Trophoblast cell (in vitro differentiated cells and primary cell): ENCODE data around the gene PNPLA7.

ENCODE experiments used
- DNase-seq, 2 donors: peaks; one replicate each; pipeline ENCODE4 v3.0.0-alpha.2; 2016
- H2AFZ ChIP-seq: 2 replicates; pipeline ENCODE4 v1.6.1; 2013; ENCODE audit warnings: low read length, moderate library complexity, mild to moderate bottlenecking; ENCODE audit not compliant: insufficient read depth, poor library complexity
- H2AK5ac ChIP-seq: 2 replicates; pipeline ENCODE4 v1.6.1; 2013; ENCODE audit warnings: mild to moderate bottlenecking, low read length
- H2BK120ac ChIP-seq: 2 replicates; pipeline ENCODE4 v1.6.1; 2013; ENCODE audit warnings: low read length, mild to moderate bottlenecking, moderate library complexity; ENCODE audit not compliant: insufficient read depth, poor library complexity
- H2BK12ac ChIP-seq: 2 replicates; pipeline ENCODE4 v1.6.1; 2013; ENCODE audit warnings: mild to moderate bottlenecking, low read length, moderate library complexity
- H2BK5ac ChIP-seq: 2 replicates; pipeline ENCODE4 v1.6.1; 2013; ENCODE audit warnings: low read length, low read depth, moderate library complexity, mild to moderate bottlenecking; ENCODE audit not compliant: poor library complexity
- H3K14ac ChIP-seq: 2 replicates; pipeline ENCODE4 v1.6.1; 2013; ENCODE audit warnings: mild to moderate bottlenecking, low read length
- H3K18ac ChIP-seq: 2 replicates; pipeline ENCODE4 v1.6.1; 2013; ENCODE audit warnings: mild to moderate bottlenecking, low read length
- H3K23ac ChIP-seq: 2 replicates; pipeline ENCODE4 v1.6.1; 2013; ENCODE audit warnings: low read length
- H3K27ac ChIP-seq: 2 replicates; pipeline ENCODE4 v1.5.1; 2013; ENCODE audit warnings: low read depth, mild to moderate bottlenecking, inconsistent platforms, low read length, moderate library complexity
- H3K27me3 ChIP-seq: 2 replicates; pipeline ENCODE4 v1.6.1; 2013; ENCODE audit warnings: inconsistent platforms, mild to moderate bottlenecking, low read length, moderate library complexity; ENCODE audit not compliant: insufficient read depth
- H3K36me3 ChIP-seq, 2 experiments: 1 replicate in 1 of 2; 2 replicates in 1 of 2; pipeline ENCODE4 v1.6.1; 2013; ENCODE audit warnings: low read length in 2 of 2, mild to moderate bottlenecking in 2 of 2, moderate library complexity in 1 of 2; ENCODE audit not compliant: insufficient read depth in 2 of 2, control insufficient read depth in 1 of 2
- H3K4ac ChIP-seq: 2 replicates; pipeline ENCODE4 v1.6.1; 2013; ENCODE audit warnings: low read depth, mild to moderate bottlenecking, low read length, moderate library complexity
- H3K4me1 ChIP-seq, 2 experiments: 1 replicate in 1 of 2; 2 replicates in 1 of 2; pipeline ENCODE4 v1.6.1; 2013; ENCODE audit warnings: low read length in 2 of 2, mild to moderate bottlenecking in 2 of 2, moderate library complexity in 1 of 2; ENCODE audit not compliant: insufficient read depth in 2 of 2, control insufficient read depth in 1 of 2
- H3K4me2 ChIP-seq: 2 replicates; pipeline ENCODE4 v1.6.1; 2013; ENCODE audit warnings: inconsistent platforms, mild to moderate bottlenecking, low read length, moderate library complexity
- H3K4me3 ChIP-seq: 2 replicates; pipeline ENCODE4 v1.5.1; 2013; ENCODE audit warnings: mild to moderate bottlenecking, low read depth, low read length, inconsistent platforms
- H3K79me1 ChIP-seq: one replicate; pipeline ENCODE4 v1.6.1; 2013; ENCODE audit warnings: low read length
- H3K79me2 ChIP-seq: 2 replicates; pipeline ENCODE4 v1.6.1; 2013; ENCODE audit warnings: low read length, mild to moderate bottlenecking; ENCODE audit not compliant: control insufficient read depth, insufficient read depth, poor library complexity
- H3K9ac ChIP-seq: 2 replicates; pipeline ENCODE4 v1.6.1; 2013; ENCODE audit warnings: mild to moderate bottlenecking, low read length
- H3K9me3 ChIP-seq: 2 replicates; pipeline ENCODE4 v1.6.1; 2013; ENCODE audit warnings: low read depth, mild to moderate bottlenecking, control low read depth, inconsistent platforms, low read length; ENCODE audit not compliant: insufficient read depth
- H4K12ac ChIP-seq: 2 replicates; pipeline ENCODE4 v1.6.1; 2013; ENCODE audit warnings: low read depth, mild to moderate bottlenecking, low read length, moderate library complexity
- H4K8ac ChIP-seq: 2 replicates; pipeline ENCODE4 v1.6.1; 2013; ENCODE audit warnings: low read depth, mild to moderate bottlenecking, low read length, moderate library complexity
- H4K91ac ChIP-seq: one replicate; pipeline ENCODE4 v1.6.1; 2013; ENCODE audit warnings: low read depth, mild to moderate bottlenecking, low read length, moderate library complexity
- WGBS: extraction: QIAGEN DNeasy Blood & Tissue Kit; methylation state at CpG from one replicate; pipeline ENCODE4 v1.1.7; 2013; ENCODE audit warnings: missing lambda C conversion rate; ENCODE audit not compliant: insufficient read length, insufficient coverage; ENCODE audit errors: extremely low coverage; 5-methylcytosine and 5-hydroxymethylcytosine counted together

The PNPLA7 gene

GRCh38 chr9:137501457-137501856 is 48.7 kb downstream of the PNPLA7 start:
- Histone ChIP-seq H2BK5ac (no peak overlapping the region), H4K8ac (no peak overlapping the region), H3K27ac (no peak overlapping the region), H3K14ac (no peak overlapping the region), H2AFZ (no peak overlapping the region), H3K27me3 (no peaks in the 10 kb centered on the region), H3K9me3 (peaks cover 19% of the 10 kb centered on the region), H3K79me1 (no peaks in the 10 kb centered on the region), H4K91ac (no peak overlapping the region), H3K23ac (no peak overlapping the region), H3K9ac (no peak overlapping the region), H3K4me3 (no peak overlapping the region), H4K12ac (no peak overlapping the region), H3K18ac (no peak overlapping the region), H3K4me1 (no peaks in the 10 kb centered on the region), H2AK5ac (no peak overlapping the region), H2BK120ac (no peak overlapping the region), H3K79me2 (no peaks in the 10 kb centered on the region), H3K36me3 (no peaks in the 10 kb centered on the region), H2BK12ac (no peak overlapping the region), H3K4me2 (no peak overlapping the region), H3K4ac (no peak overlapping the region)
- no CpG with 5 or more reads among the region's 12 CpGs for WGBS
- no peak for DNase-seq

- H4K91ac ChIP-seq = no peak overlapping the region
- no peak overlapping the region for H2BK120ac ChIP-seq
- no peak overlapping the region for H3K4me3 ChIP-seq
- H2BK12ac ChIP-seq = no peak overlapping the region
- H3K27me3 ChIP-seq = no peaks in the 10 kb centered on the region
- H4K8ac ChIP-seq = no peak overlapping the region
- no peaks in the 10 kb centered on the region for H3K79me1 ChIP-seq
- H3K23ac ChIP-seq = no peak overlapping the region
- peaks cover 13% of the 10 kb centered on the region for H3K9me3 ChIP-seq
- H3K18ac ChIP-seq = no peak overlapping the region
- H3K4me2 ChIP-seq = no peak overlapping the region
- no peaks in the 10 kb centered on the region for H3K79me2 ChIP-seq
- H3K4ac ChIP-seq = no peak overlapping the region
- no peaks in the 10 kb centered on the region for H3K4me1 ChIP-seq
- no CpG with 5 or more reads among the region's 45 CpGs for WGBS
- DNase-seq = no peak
- H2AFZ ChIP-seq = no peak overlapping the region
- no peak overlapping the region for H4K12ac ChIP-seq
- H2BK5ac ChIP-seq = no peak overlapping the region
- H3K14ac ChIP-seq = no peak overlapping the region
- H2AK5ac ChIP-seq = no peak overlapping the region
- no peak overlapping the region for H3K27ac ChIP-seq
- H3K9ac ChIP-seq = no peak overlapping the region
- H3K36me3 ChIP-seq = no peaks in the 10 kb centered on the region
Measured at GRCh38 chr9:137500666-137501397, 49.4 kb downstream of the PNPLA7 start.

GRCh38 chr9:137499858-137500661 is 50.1 kb downstream of the PNPLA7 start:
- Histone ChIP-seq H2BK120ac (no peak overlapping the region), H3K9ac (no peak overlapping the region), H3K27ac (no peak overlapping the region), H4K91ac (no peak overlapping the region), H2AK5ac (no peak overlapping the region), H3K36me3 (no peaks in the 10 kb centered on the region), H3K14ac (no peak overlapping the region), H3K9me3 (peaks cover 11% of the 10 kb centered on the region), H3K79me2 (no peaks in the 10 kb centered on the region), H3K23ac (no peak overlapping the region), H2AFZ (no peak overlapping the region), H3K18ac (no peak overlapping the region), H3K4ac (no peak overlapping the region), H4K12ac (no peak overlapping the region), H2BK5ac (no peak overlapping the region), H2BK12ac (no peak overlapping the region), H3K27me3 (no peaks in the 10 kb centered on the region), H3K4me3 (no peak overlapping the region), H3K4me2 (no peak overlapping the region), H3K4me1 (no peaks in the 10 kb centered on the region), H3K79me1 (no peaks in the 10 kb centered on the region), H4K8ac (no peak overlapping the region)
- WGBS = no CpG with 5 or more reads among the region's 36 CpGs
- DNase-seq = no peak

- H3K79me1 ChIP-seq = no peaks in the 10 kb centered on the region
- no peaks in the 10 kb centered on the region for H3K79me2 ChIP-seq
- H3K18ac ChIP-seq = no peak overlapping the region
- H4K12ac ChIP-seq = no peak overlapping the region
- H3K4ac ChIP-seq = no peak overlapping the region
- WGBS = no CpG with 5 or more reads among the region's 16 CpGs
- no peaks in the 10 kb centered on the region for H3K27me3 ChIP-seq
- no peak overlapping the region for H2BK120ac ChIP-seq
- no peak overlapping the region for H3K4me2 ChIP-seq
- H2BK12ac ChIP-seq = no peak overlapping the region
- no peak overlapping the region for H3K4me3 ChIP-seq
- peaks cover 13% of the 10 kb centered on the region for H3K9me3 ChIP-seq
- no peak overlapping the region for H3K9ac ChIP-seq
- no peak overlapping the region for H3K27ac ChIP-seq
- H3K36me3 ChIP-seq = no peaks in the 10 kb centered on the region
- H3K4me1 ChIP-seq = no peaks in the 10 kb centered on the region
- H4K91ac ChIP-seq = no peak overlapping the region
- no peak overlapping the region for H4K8ac ChIP-seq
- no peak overlapping the region for H3K23ac ChIP-seq
- DNase-seq = no peak
- H3K14ac ChIP-seq = no peak overlapping the region
- no peak overlapping the region for H2AK5ac ChIP-seq
- no peak overlapping the region for H2AFZ ChIP-seq
- no peak overlapping the region for H2BK5ac ChIP-seq
Measured at GRCh38 chr9:137499416-137499815, 50.8 kb downstream of the PNPLA7 start.
